ENCODE results near the gene GLOD4. TPM values are rescaled to one million over a fixed set of nuclear protein-coding genes. Genes with fewer than 3 reads are reported as not detected.
"Not testable (repeated sequence)": the region's sequence is repeated elsewhere in the genome, so short reads cannot be mapped to it uniquely, and the experiment has no call there.

The GLOD4 gene
- total RNA-seq, 2 experiments from 2014 or later: 61.1 to 63.7 TPM

DNA sequence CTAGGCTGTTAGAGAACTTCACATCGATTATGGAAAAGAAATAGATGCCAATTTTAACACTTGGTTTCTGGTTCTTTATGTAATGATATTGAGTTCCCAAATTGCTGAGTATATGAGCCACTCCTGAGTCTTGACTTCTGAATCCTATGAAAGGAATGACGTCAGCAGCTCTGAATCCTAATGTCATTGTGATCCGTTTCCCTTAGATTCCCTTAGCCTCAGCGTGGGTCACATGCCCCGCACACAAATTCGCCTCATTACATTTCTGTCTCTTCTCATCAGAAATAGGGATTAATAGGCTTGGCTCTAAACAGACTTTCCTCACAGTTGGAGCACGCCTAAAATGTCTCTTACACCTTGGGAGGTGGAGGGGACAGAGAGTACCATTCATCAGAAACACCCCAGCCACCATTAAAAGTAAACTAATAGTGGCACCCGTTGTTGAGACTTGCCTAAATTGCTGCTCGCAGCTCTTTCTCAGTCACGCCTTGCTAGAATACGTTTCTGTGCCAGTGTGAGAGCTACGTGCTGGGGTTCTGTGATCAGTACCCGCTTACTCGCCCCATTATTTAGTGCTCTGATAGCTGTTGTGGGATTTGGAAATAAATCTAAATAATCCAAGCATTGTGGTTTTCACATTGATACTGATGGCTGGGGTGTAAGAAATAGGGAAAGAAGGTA is 7.2 kb upstream of the GLOD4 start:
- intact Hi-C loops (cut with micrococcal nuclease): no loop called here
- H3K4me3 Mint-ChIP-seq: no peak overlapping the region
- H3K36me3 Mint-ChIP-seq (ENCODE audit: low read depth): peaks cover 13% of the 10 kb centered on the region

DNA sequence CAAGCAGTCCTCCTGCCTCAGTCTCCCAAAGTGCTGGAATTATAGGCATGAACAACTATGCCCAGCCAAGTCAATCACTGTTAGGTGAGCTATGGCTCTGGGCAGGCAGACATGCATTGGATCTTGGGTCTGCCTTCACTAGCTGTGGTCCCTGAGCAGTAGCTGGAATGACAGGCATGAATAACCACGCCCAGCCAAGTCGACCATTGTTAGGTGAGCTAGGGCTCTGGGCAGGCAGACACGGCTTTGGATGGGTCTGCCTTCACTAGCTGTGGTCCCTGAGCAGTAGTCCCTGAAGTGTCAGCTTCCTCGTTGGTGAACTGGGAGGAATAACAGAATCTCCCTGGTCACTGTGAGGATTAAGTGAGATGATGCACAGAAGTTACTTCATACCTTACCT is 6.5 kb upstream of the GLOD4 start:
- H3K4me3 Mint-ChIP-seq: no peak overlapping the region
- no peaks in the 10 kb centered on the region for H3K9me3 Mint-ChIP-seq
- CTCF ChIA-PET: interaction anchor here (1.0 to 1.3 kb wide), 2 partner anchors 192 to 208 kb away, joined by 4 read pairs; partner anchors contain the start of gene TIMM22
- H3K4me1 Mint-ChIP-seq (ENCODE audit: low read depth): peaks cover 16% of the 10 kb centered on the region
- intact Hi-C loops (cut with micrococcal nuclease): no loop called here
- DNase-seq: no peak
- H3K27me3 Mint-ChIP-seq (ENCODE audit: low read depth): no peaks in the 10 kb centered on the region
- H3K36me3 Mint-ChIP-seq (ENCODE audit: low read depth): peaks cover 13% of the 10 kb centered on the region
- no peak overlapping the region for H3K27ac Mint-ChIP-seq

More for the DNA sequence above, 7.2 kb upstream of the GLOD4 start:
- H3K4me1 Mint-ChIP-seq (ENCODE audit: low read depth): peaks cover 9% of the 10 kb centered on the region
- H3K27ac Mint-ChIP-seq: no peak overlapping the region
- H3K27me3 Mint-ChIP-seq (ENCODE audit: low read depth): no peaks in the 10 kb centered on the region
- no peak for DNase-seq
- H3K9me3 Mint-ChIP-seq: no peaks in the 10 kb centered on the region
- CTCF ChIA-PET: interaction anchor here (1.0 to 1.3 kb wide), 2 partner anchors 192 to 207 kb away, joined by 4 read pairs; partner anchors contain the start of gene TIMM22

DNA sequence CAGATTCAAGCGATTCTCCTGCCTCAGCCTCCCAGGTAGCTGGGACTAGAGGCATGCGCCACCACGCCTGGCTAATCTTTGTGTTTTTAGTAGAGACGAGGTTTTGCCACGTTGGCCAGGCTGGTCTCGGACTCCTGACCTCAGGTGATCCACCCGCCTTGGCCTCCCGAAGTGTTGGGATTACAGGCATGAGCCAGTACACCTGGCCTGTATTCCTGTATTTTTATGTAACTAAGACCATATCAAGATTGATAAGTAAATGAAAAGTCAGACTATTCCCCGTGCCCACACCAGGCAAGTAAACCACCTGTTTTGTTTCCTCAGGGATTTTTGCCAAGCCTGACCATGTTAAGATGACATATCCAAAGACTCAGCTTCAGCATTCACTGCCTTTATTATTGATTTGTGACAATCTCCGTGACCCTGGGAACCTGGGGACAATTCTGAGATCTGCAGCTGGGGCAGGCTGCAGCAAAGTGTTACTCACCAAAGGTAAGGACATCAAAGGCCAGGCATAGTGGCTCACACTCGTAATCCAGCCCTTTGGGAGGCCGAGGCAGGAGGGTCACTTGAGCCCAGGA is 5.7 kb upstream of the GLOD4 start:
- CTCF ChIA-PET: interaction anchor here (0.6 to 1.9 kb wide), 3 partner anchors 8 to 646 kb away, joined by 3 to 8 read pairs (median 3); no protein-coding TSS in a partner anchor
- no peak overlapping the region for H3K4me3 Mint-ChIP-seq
- H3K27me3 Mint-ChIP-seq (ENCODE audit: low read depth): no peaks in the 10 kb centered on the region
- intact Hi-C loops (cut with micrococcal nuclease): no loop called here
- no peak overlapping the region for H3K27ac Mint-ChIP-seq
- DNase-seq: no peak
- no peaks in the 10 kb centered on the region for H3K9me3 Mint-ChIP-seq
- peaks cover 24% of the 10 kb centered on the region for H3K4me1 Mint-ChIP-seq (ENCODE audit: low read depth)
- peaks cover 15% of the 10 kb centered on the region for H3K36me3 Mint-ChIP-seq (ENCODE audit: low read depth)

DNA sequence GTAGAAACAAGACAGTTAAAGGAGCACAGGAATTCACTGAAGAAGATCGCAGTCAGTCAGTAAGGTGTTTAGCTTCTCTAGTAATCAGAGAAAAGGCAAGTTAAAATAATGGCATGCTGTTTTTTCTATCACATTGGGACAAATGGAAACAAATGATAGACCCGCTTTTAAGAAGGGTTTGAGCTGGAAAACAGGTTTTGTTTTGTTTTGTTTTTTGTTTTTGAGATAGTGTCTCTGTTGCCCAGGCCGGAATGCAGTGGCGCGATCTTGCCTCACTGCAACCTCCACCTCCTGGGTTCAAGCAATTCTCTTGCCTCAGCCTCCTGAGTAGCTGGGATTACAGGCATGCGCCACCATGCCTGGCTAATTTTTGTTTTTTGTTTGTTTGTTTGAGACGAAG is 3.8 kb upstream of the GLOD4 start:
- H3K9me3 Mint-ChIP-seq; H3K27me3 Mint-ChIP-seq (ENCODE audit: low read depth); intact Hi-C loops (cut with micrococcal nuclease); H3K4me3 Mint-ChIP-seq; DNase-seq; H3K27ac Mint-ChIP-seq: not testable (repeated sequence)
- Mint-ChIP-seq H3K36me3 (ENCODE audit: low read depth) (peaks cover 14% of the 10 kb centered on the region), H3K4me1 (ENCODE audit: low read depth) (peaks cover 30% of the 10 kb centered on the region)
- CTCF ChIA-PET: interaction anchor here (1.0 to 1.9 kb wide), 2 partner anchors 10 to 71 kb away, joined by 5 to 8 read pairs; no protein-coding TSS in a partner anchor

DNA sequence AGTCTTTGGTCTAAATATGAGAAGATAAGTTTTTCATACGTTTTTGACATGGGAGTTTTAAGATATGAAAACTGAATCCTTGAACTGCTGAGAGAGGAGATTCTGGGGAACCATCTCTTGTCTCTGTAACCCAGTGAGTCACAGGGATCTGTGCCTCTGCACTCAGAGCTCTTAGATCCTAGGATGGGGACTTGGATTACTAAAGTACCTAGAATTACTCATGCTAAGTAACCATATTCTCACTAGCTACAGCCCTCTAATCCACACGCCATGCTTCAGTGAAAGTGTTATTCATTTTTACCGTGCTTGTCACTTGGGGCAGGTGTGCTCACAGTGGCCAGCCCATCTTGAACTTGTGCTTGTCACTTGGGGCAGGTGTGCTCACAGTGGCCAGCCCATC is 2.1 kb upstream of the GLOD4 start:
- H3K27me3 Mint-ChIP-seq (ENCODE audit: low read depth): no peaks in the 10 kb centered on the region
- CTCF ChIA-PET: interaction anchor here (0.5 kb wide), 1 partner anchor 83 kb away, joined by 3 read pairs; no protein-coding TSS in a partner anchor
- peaks cover 14% of the 10 kb centered on the region for H3K36me3 Mint-ChIP-seq (ENCODE audit: low read depth)
- no peaks in the 10 kb centered on the region for H3K9me3 Mint-ChIP-seq
- intact Hi-C loops (cut with micrococcal nuclease): no loop called here
- peak overlapping the region; percentile 32 for H3K4me3 Mint-ChIP-seq
- DNase-seq: no peak
- peaks cover 35% of the 10 kb centered on the region for H3K4me1 Mint-ChIP-seq (ENCODE audit: low read depth)
- peak overlapping the region; percentile 31 for H3K27ac Mint-ChIP-seq

DNA sequence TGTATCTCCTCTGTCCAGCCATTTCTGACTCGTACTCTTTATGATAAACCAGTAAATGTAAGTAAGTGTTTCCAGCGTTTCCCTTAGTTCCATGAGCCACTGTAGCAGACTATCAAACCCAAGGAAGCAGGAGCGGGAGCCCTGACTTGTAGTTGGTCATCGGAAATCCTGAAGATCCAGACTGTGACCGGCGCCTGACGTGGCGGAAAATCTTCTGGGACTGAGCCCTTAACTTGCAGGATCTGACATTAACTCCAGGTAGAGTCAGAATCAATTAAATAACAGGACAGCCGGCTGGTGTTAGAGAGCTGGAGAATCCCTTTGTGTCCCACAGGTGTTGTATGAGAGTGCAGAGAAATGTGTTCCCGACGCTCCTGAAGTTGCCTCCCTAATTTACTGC is 4.0 kb downstream of the GLOD4 start:
- Mint-ChIP-seq H3K36me3 (ENCODE audit: low read depth) (peaks cover 42% of the 10 kb centered on the region), H3K27me3 (ENCODE audit: low read depth) (no peaks in the 10 kb centered on the region), H3K4me3 (no peak overlapping the region), H3K27ac (peak overlapping the region; percentile 21), H3K4me1 (ENCODE audit: low read depth) (peaks cover 27% of the 10 kb centered on the region), H3K9me3 (no peaks in the 10 kb centered on the region)
- CTCF ChIA-PET: no interaction called here
- intact Hi-C loops (cut with micrococcal nuclease): no loop called here
- DNase-seq: no peak

DNA sequence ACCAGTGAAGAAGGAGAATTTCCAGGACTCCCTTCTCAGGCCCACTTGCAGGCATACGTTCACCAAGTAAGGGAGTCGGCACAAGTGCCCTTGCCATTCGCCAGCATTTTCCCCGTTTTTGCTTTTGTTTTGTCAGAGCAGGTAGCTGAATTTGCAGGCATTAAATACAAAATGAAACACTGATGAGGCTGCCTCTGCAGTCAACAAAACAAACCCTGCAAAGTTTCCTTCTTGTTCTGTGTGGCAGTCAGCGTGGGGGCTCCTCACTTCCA is 7.8 kb downstream of the GLOD4 start:
- H3K4me1 Mint-ChIP-seq (ENCODE audit: low read depth): peaks cover 15% of the 10 kb centered on the region
- H3K36me3 Mint-ChIP-seq (ENCODE audit: low read depth): peaks cover 53% of the 10 kb centered on the region
- no peak for DNase-seq
- CTCF ChIA-PET: interaction anchor here (1.5 kb wide), 1 partner anchor 23 kb away, joined by 3 read pairs; no protein-coding TSS in a partner anchor
- no peaks in the 10 kb centered on the region for H3K27me3 Mint-ChIP-seq (ENCODE audit: low read depth)
- H3K27ac Mint-ChIP-seq: no peak overlapping the region
- H3K4me3 Mint-ChIP-seq: no peak overlapping the region
- H3K9me3 Mint-ChIP-seq: no peaks in the 10 kb centered on the region
- intact Hi-C loops (cut with micrococcal nuclease): no loop called here

DNA sequence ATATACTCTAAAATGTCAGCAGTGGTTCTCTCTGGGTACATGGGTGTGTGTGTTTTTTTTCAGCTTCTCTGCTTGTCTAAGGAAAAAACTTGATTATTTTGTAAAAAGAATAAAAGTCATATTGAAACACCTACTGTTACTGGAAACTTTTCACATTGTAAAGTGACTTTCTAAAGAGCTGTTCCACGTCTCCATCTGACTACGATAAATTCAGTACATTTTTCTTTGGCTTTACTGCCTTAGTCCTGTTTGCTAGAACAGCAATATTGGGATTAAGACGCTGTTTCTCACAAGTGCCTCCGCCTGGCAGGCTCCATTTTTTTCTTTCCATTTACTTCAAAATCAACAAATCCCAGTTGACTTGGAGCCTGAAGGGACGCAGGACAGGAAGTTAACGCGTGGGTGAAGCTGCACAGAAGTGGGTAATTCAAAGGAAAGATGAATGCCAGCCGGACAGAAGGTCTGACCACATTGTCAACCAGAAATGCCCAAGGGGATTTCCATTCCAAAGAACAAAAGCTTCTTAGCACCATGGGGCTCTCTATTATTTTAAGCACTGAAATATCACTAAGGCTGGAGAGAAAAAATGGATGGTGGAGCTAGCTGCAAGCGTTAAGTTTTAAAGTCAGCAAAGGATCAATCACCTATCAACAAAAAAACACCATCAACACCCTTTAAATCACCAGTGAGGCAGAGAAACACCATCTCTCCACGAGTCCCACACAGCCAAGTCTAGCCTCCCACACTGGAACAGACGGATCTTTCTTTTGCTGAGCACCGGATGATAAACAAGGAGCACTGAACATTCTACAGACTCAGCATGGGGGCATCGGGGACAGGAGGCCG is 8.4 kb downstream of the GLOD4 start:
- peaks cover 15% of the 10 kb centered on the region for H3K4me1 Mint-ChIP-seq (ENCODE audit: low read depth)
- DNase-seq: no peak
- H3K36me3 Mint-ChIP-seq (ENCODE audit: low read depth): peaks cover 56% of the 10 kb centered on the region
- peak overlapping the region; percentile 34 for H3K27ac Mint-ChIP-seq
- H3K4me3 Mint-ChIP-seq: no peak overlapping the region
- CTCF ChIA-PET: interaction anchor here (1.1 to 1.5 kb wide), 2 partner anchors 23 to 191 kb away, joined by 3 read pairs; no protein-coding TSS in a partner anchor
- H3K9me3 Mint-ChIP-seq: no peaks in the 10 kb centered on the region
- no peaks in the 10 kb centered on the region for H3K27me3 Mint-ChIP-seq (ENCODE audit: low read depth)
- intact Hi-C loops (cut with micrococcal nuclease): no loop called here

DNA sequence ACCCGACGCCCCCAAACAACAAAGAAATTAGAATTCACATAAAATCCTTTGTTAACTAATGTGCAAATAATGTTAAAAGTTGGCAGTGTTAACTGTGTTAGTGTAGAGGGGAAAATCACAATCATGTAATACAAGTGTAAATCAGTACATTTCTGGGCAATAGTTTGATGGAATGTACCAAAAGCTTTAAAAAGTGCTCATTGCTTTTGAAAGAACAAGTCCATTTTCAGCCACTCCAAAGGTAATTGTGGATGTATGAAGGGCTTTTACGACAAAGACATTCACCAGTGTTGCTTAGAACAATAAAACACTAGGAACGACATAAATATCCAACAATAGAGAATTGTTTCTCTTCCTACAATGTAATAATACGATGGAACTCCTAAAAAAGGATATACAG is 9.1 kb downstream of the GLOD4 start:
- H3K27ac Mint-ChIP-seq: no peak overlapping the region
- DNase-seq: no peak
- H3K36me3 Mint-ChIP-seq (ENCODE audit: low read depth): peaks cover 51% of the 10 kb centered on the region
- no peak overlapping the region for H3K4me3 Mint-ChIP-seq
- H3K9me3 Mint-ChIP-seq: no peaks in the 10 kb centered on the region
- CTCF ChIA-PET: interaction anchor here (1.1 to 1.5 kb wide), 2 partner anchors 22 to 192 kb away, joined by 3 read pairs; no protein-coding TSS in a partner anchor
- intact Hi-C loops (cut with micrococcal nuclease): no loop called here
- H3K27me3 Mint-ChIP-seq (ENCODE audit: low read depth): no peaks in the 10 kb centered on the region
- peaks cover 15% of the 10 kb centered on the region for H3K4me1 Mint-ChIP-seq (ENCODE audit: low read depth)

DNA sequence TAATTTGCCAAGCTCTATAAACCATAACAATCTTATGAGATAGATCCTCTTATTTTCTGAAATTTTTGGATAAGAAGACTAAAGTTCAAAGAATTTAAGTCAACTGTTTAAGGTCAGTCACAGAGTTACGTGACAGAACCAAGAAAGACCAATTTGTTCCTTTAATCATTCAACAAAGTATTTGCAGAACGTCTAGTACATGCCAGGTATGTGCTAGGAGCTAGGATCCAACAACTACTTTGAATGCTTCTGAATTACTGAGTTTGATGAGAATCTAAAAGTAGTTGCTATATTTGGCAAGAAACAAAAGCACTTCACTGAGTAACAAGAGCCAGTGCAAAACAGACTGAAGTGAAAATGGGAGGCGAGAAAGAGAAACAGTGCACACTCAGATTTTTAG is 15.0 kb downstream of the GLOD4 start:
- CTCF ChIA-PET: interaction anchor here (0.7 kb wide), 1 partner anchor 372 kb away, joined by 3 read pairs; no protein-coding TSS in a partner anchor
- H3K27ac Mint-ChIP-seq: no peak overlapping the region
- intact Hi-C loops (cut with micrococcal nuclease): no loop called here
- H3K4me3 Mint-ChIP-seq: no peak overlapping the region
- H3K36me3 Mint-ChIP-seq (ENCODE audit: low read depth): peaks cover 32% of the 10 kb centered on the region
- no peak for DNase-seq
- H3K27me3 Mint-ChIP-seq (ENCODE audit: low read depth): no peaks in the 10 kb centered on the region
- no peaks in the 10 kb centered on the region for H3K9me3 Mint-ChIP-seq
- H3K4me1 Mint-ChIP-seq (ENCODE audit: low read depth): no peaks in the 10 kb centered on the region

DNA sequence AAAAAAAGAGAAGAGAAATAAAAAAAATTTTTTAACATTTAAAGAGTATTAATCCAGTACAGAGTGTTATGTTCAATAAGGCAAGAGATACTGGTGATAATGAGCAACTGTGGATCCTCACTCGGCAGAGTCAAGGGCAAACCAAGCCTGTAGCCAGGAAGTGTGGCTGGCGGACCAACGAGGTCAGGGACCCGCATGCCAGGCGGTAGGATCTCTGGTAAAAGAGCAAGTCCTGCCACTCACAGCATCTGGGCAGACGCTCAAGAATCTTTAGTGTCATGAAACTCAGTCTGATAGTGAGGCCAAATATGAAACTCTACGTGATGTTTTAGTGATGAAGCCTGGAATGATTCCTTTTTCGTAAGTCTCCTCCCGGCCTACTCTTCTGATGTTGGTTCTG is 21.7 kb downstream of the GLOD4 start:
- no peaks in the 10 kb centered on the region for H3K4me1 Mint-ChIP-seq (ENCODE audit: low read depth)
- CTCF ChIA-PET: no interaction called here
- H3K36me3 Mint-ChIP-seq (ENCODE audit: low read depth): peaks cover 21% of the 10 kb centered on the region

DNA sequence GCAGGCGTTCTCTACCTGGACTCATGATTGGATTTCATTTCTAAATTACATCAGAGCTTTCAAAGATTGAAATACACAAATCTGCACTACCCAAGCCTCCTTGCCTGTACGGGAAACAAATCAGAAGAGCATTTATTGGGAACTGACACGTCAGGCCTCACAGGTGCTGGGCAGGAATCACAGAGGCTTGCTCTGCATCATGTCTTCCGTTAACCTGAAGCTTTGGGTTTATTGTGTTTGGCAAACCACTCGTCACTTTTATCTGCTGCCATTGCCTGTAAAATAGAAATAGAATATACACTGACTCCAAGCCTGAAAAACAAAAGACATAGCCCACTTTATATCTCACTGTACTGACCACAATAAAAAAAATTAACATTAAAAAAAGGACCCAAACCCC is 22.1 kb downstream of the GLOD4 start:
- intact Hi-C loops (cut with micrococcal nuclease): no loop called here
- H3K36me3 Mint-ChIP-seq (ENCODE audit: low read depth): peaks cover 19% of the 10 kb centered on the region
- no peak for DNase-seq
- no peaks in the 10 kb centered on the region for H3K4me1 Mint-ChIP-seq (ENCODE audit: low read depth)
- no peaks in the 10 kb centered on the region for H3K27me3 Mint-ChIP-seq (ENCODE audit: low read depth)
- H3K27ac Mint-ChIP-seq: no peak overlapping the region
- peaks cover 5% of the 10 kb centered on the region for H3K9me3 Mint-ChIP-seq
- no peak overlapping the region for H3K4me3 Mint-ChIP-seq
- CTCF ChIA-PET: interaction anchor here (0.6 kb wide), 1 partner anchor 337 kb away, joined by 3 read pairs; no protein-coding TSS in a partner anchor

More for the DNA sequence above, 21.7 kb downstream of the GLOD4 start:
- Mint-ChIP-seq H3K27me3 (ENCODE audit: low read depth) (no peaks in the 10 kb centered on the region), H3K4me3 (no peak overlapping the region), H3K9me3 (peaks cover 5% of the 10 kb centered on the region), H3K27ac (no peak overlapping the region)
- intact Hi-C loops (cut with micrococcal nuclease): no loop called here
- DNase-seq: no peak

Data from activated naive CD4-positive, alpha-beta T cell treated with anti-CD3 and anti-CD28 coated beads for 36 hours (primary cell).